SK-N-MC (cell line): ENCODE data around the gene DNAH1.

Source experiments
- DNase-seq: peaks from one replicate; pipeline ENCODE4 v3.0.0-alpha.2; 2011; ENCODE audit warnings: low read depth, low spot score
- H3K27ac ChIP-seq: fragments of 200-600 bp; sonication (generic); 2 replicates; pipeline ENCODE4 v1.5.1; 2016; ENCODE audit warnings: mixed run types
- H3K36me3 ChIP-seq: fragments of 200-600 bp; sonication (generic); 2 replicates; pipeline ENCODE4 v1.6.1; 2017; ENCODE audit warnings: antibody characterized with exemption, low read length, mixed read lengths; ENCODE audit not compliant: insufficient read depth
- H3K4me3 ChIP-seq: fragments of 200-600 bp; sonication (generic); 2 replicates; pipeline ENCODE4 v1.5.1; 2016
- H3K9ac ChIP-seq: fragments of 200-600 bp; sonication (generic); 2 replicates; pipeline ENCODE4 v1.8.0; 2017; ENCODE audit warnings: mixed run types, mixed read lengths; ENCODE audit not compliant: insufficient read length
- H3K9me3 ChIP-seq: fragments of 200-600 bp; sonication (generic); 2 replicates; pipeline ENCODE4 v1.6.1; 2017; ENCODE audit warnings: low read depth, mild to moderate bottlenecking, antibody characterized with exemption, low read length, moderate library complexity, mixed read lengths
- EZH2 ChIP-seq: fragments of 200-600 bp; sonication (generic); IDR thresholded peaks from one replicate; pipeline ENCODE4 v1.6.1; 2017; ENCODE audit warnings: antibody characterized with exemption
- FOXP2 ChIP-seq: optimal IDR thresholded peaks from 2 replicates; pipeline ENCODE3; 2011; ENCODE audit warnings: mild to moderate bottlenecking, moderate library complexity; ENCODE audit not compliant: insufficient read depth; ENCODE audit errors: extremely low read length, control extremely low read depth
- POLR2AphosphoS5 ChIP-seq: IDR thresholded peaks from 2 replicates; pipeline ENCODE4 v1.6.1; 2012; ENCODE audit warnings: mild to moderate bottlenecking, low read depth, low read length, borderline replicate concordance

The DNAH1 gene

GRCh38 chr3:52388348-52388821 lies 72.3 kb downstream of the DNAH1 start:
- Histone ChIP-seq H3K4me3 (no peak overlapping the region), H3K36me3 (no peaks in the 10 kb centered on the region), H3K9me3 (no peaks in the 10 kb centered on the region), H3K9ac (no peak overlapping the region), H3K27ac (no peak overlapping the region)
- DNase-seq: no peak
- TF ChIP-seq FOXP2 (no peak), EZH2 (no peak), POLR2AphosphoS5 (no peak)

- no peak for TF ChIP-seq FOXP2
- no peak for TF ChIP-seq EZH2
- no peak for TF ChIP-seq POLR2AphosphoS5
- no peak overlapping the region for H3K9ac ChIP-seq
- no peak overlapping the region for H3K27ac ChIP-seq
- no peaks in the 10 kb centered on the region for H3K36me3 ChIP-seq
- H3K9me3 ChIP-seq: no peaks in the 10 kb centered on the region
- H3K4me3 ChIP-seq: no peak overlapping the region
- DNase-seq: no peak
Observed at GRCh38 chr3:52388933-52389332, 72.8 kb downstream of the DNAH1 start.

- H3K9me3 ChIP-seq: no peaks in the 10 kb centered on the region
- no peak for DNase-seq
- no peak for TF ChIP-seq FOXP2
- no peak for TF ChIP-seq EZH2
- no peak for TF ChIP-seq POLR2AphosphoS5
- H3K36me3 ChIP-seq: no peaks in the 10 kb centered on the region
- no peak overlapping the region for H3K4me3 ChIP-seq
- no peak overlapping the region for H3K27ac ChIP-seq
- H3K9ac ChIP-seq: no peak overlapping the region
Observed at GRCh38 chr3:52391096-52391495, 75.0 kb downstream of the DNAH1 start.

- no peak for DNase-seq
- Histone ChIP-seq H3K9me3 (no peaks in the 10 kb centered on the region), H3K27ac (no peak overlapping the region), H3K9ac (no peak overlapping the region), H3K4me3 (no peak overlapping the region), H3K36me3 (no peaks in the 10 kb centered on the region)
- TF ChIP-seq EZH2 (no peak), POLR2AphosphoS5 (no peak), FOXP2 (no peak)
Observed at GRCh38 chr3:52392216-52392930, 76.3 kb downstream of the DNAH1 start.

GRCh38 chr3:52393131-52393807 lies 77.2 kb downstream of the DNAH1 start:
- TF ChIP-seq FOXP2 (no peak), POLR2AphosphoS5 (no peak), EZH2 (no peak)
- H3K9me3 ChIP-seq: no peaks in the 10 kb centered on the region
- no peak overlapping the region for H3K4me3 ChIP-seq
- H3K9ac ChIP-seq: no peak overlapping the region
- H3K36me3 ChIP-seq: no peaks in the 10 kb centered on the region
- no peak for DNase-seq
- H3K27ac ChIP-seq: no peak overlapping the region

- H3K27ac ChIP-seq: no peak overlapping the region
- no peak for DNase-seq
- H3K9me3 ChIP-seq: no peaks in the 10 kb centered on the region
- TF ChIP-seq EZH2: no peak
- TF ChIP-seq POLR2AphosphoS5: no peak
- no peak for TF ChIP-seq FOXP2
- no peaks in the 10 kb centered on the region for H3K36me3 ChIP-seq
- H3K4me3 ChIP-seq: no peak overlapping the region
- H3K9ac ChIP-seq: no peak overlapping the region
Observed at GRCh38 chr3:52393959-52394670, 78.0 kb downstream of the DNAH1 start.

GRCh38 chr3:52394751-52395502 lies 78.8 kb downstream of the DNAH1 start:
- H3K9ac ChIP-seq: no peak overlapping the region
- no peaks in the 10 kb centered on the region for H3K36me3 ChIP-seq
- H3K9me3 ChIP-seq: no peaks in the 10 kb centered on the region
- H3K4me3 ChIP-seq: no peak overlapping the region
- no peak overlapping the region for H3K27ac ChIP-seq
- TF ChIP-seq FOXP2 (no peak), POLR2AphosphoS5 (no peak), EZH2 (no peak)
- DNase-seq: no peak

- H3K9ac ChIP-seq: no peak overlapping the region
- no peak for TF ChIP-seq POLR2AphosphoS5
- no peak for TF ChIP-seq FOXP2
- TF ChIP-seq EZH2: no peak
- H3K9me3 ChIP-seq: no peaks in the 10 kb centered on the region
- H3K27ac ChIP-seq: no peak overlapping the region
- DNase-seq: no peak
- no peak overlapping the region for H3K4me3 ChIP-seq
- no peaks in the 10 kb centered on the region for H3K36me3 ChIP-seq
Observed at GRCh38 chr3:52395503-52395865, 79.4 kb downstream of the DNAH1 start.
